GM13976 (cell line): ENCODE measurements around the gene ARFGAP2.
"Not testable (repeated sequence)": the region's sequence is repeated elsewhere in the genome, so short reads cannot be mapped to it uniquely, and the experiment has no call there.

Source experiments
- DNase-seq: peaks from one replicate; pipeline ENCODE4 v3.0.0; 2012; ENCODE audit warnings: low spot score
- CTCF ChIP-seq: IDR thresholded peaks from 2 replicates; pipeline ENCODE4 v1.5.1; 2012; ENCODE audit warnings: borderline replicate concordance, mild to moderate bottlenecking; ENCODE audit not compliant: insufficient read depth; ENCODE audit errors: extremely low read depth, missing control alignments, control extremely low read depth
- in situ Hi-C: fragments of 300-500 bp; cut with MboI; formaldehyde crosslinking; loops from one replicate; pipeline ENCODE4 v1.12.0; 2022; ENCODE audit warnings: low sequenced_read_pairs, mixed read lengths, inconsistent platforms; ENCODE audit not compliant: unreplicated experiment

Gene ARFGAP2

GRCh38 chr11:47201015-47201414 lies 24.3 kb upstream of the ARFGAP2 start:
- no peak for TF ChIP-seq CTCF
- in situ Hi-C loops, result no loop called here
- no peak for DNase-seq

GRCh38 chr11:47198161-47198560 lies 21.5 kb upstream of the ARFGAP2 start:
- DNase-seq, in situ Hi-C loops: not testable (repeated sequence)

GRCh38 chr11:47192111-47192510 lies 15.4 kb upstream of the ARFGAP2 start:
- no peak for DNase-seq
- TF ChIP-seq CTCF, result no peak
- in situ Hi-C loops, result no loop called here

GRCh38 chr11:47191137-47191536 lies 14.5 kb upstream of the ARFGAP2 start:
- in situ Hi-C loops, DNase-seq: not testable (repeated sequence)

- in situ Hi-C loops, result loop anchor here (10.0 kb wide), 1 partner anchor 76 kb away; no protein-coding TSS in a partner anchor
- TF ChIP-seq CTCF, result no peak
- DNase-seq, result no peak
Observed at GRCh38 chr11:47189100-47189834, 12.6 kb upstream of the ARFGAP2 start.

- in situ Hi-C loops, result loop anchor here (10.0 kb wide), 1 partner anchor 77 kb away; no protein-coding TSS in a partner anchor
Observed at GRCh38 chr11:47188259-47188658, 11.6 kb upstream of the ARFGAP2 start.

GRCh38 chr11:47187723-47188122 lies 11.0 kb upstream of the ARFGAP2 start:
- in situ Hi-C loops, result loop anchor here (10.0 kb wide), 1 partner anchor 77 kb away; no protein-coding TSS in a partner anchor
- no peak for DNase-seq
- TF ChIP-seq CTCF, result no peak

More at GRCh38 chr11:47188259-47188658, 11.6 kb upstream of the ARFGAP2 start:
- TF ChIP-seq CTCF, result no peak
- DNase-seq, result no peak
